ENCODE data around the gene FAM9B.

DNA sequence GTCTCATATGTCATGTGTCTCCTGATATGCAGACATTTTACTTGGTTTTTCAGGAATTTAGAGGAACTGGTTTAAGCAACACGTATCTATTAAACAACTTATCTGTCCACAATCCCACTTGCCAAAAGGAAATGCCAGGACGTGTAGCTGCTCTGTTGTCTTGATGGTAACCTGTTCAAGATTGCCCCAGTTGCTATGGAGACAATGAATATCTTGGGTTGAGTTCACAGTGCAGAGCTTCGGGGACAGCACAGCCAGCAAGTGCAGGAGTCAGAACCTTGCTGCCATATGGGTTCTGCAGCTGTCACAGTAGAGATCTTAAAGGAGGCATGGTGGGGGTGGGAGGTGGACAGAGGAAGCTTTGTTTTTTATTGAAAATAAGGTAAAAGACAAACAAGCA is 28.7 kb upstream of the FAM9B start:
- TF ChIP-seq, protein P1, sequence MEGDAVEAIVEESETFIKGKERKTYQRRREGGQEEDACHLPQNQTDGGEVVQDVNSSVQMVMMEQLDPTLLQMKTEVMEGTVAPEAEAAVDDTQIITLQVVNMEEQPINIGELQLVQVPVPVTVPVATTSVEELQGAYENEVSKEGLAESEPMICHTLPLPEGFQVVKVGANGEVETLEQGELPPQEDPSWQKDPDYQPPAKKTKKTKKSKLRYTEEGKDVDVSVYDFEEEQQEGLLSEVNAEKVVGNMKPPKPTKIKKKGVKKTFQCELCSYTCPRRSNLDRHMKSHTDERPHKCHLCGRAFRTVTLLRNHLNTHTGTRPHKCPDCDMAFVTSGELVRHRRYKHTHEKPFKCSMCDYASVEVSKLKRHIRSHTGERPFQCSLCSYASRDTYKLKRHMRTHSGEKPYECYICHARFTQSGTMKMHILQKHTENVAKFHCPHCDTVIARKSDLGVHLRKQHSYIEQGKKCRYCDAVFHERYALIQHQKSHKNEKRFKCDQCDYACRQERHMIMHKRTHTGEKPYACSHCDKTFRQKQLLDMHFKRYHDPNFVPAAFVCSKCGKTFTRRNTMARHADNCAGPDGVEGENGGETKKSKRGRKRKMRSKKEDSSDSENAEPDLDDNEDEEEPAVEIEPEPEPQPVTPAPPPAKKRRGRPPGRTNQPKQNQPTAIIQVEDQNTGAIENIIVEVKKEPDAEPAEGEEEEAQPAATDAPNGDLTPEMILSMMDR (IDR thresholded peaks at IDR 0.05): no peak
- no peak for TF ChIP-seq TCF7L2 (IDR thresholded peaks at IDR 0.05; ENCODE audit: low read depth, low read length)
- TF ChIP-seq POLR2AphosphoS5 (IDR thresholded peaks at IDR 0.05; ENCODE audit: low read depth, low read length): no peak
- TF ChIP-seq SIN3A (IDR thresholded peaks at IDR 0.05; ENCODE audit: borderline replicate concordance, insufficient read depth, low read depth, low read length): no peak
- TF ChIP-seq, protein P2, sequence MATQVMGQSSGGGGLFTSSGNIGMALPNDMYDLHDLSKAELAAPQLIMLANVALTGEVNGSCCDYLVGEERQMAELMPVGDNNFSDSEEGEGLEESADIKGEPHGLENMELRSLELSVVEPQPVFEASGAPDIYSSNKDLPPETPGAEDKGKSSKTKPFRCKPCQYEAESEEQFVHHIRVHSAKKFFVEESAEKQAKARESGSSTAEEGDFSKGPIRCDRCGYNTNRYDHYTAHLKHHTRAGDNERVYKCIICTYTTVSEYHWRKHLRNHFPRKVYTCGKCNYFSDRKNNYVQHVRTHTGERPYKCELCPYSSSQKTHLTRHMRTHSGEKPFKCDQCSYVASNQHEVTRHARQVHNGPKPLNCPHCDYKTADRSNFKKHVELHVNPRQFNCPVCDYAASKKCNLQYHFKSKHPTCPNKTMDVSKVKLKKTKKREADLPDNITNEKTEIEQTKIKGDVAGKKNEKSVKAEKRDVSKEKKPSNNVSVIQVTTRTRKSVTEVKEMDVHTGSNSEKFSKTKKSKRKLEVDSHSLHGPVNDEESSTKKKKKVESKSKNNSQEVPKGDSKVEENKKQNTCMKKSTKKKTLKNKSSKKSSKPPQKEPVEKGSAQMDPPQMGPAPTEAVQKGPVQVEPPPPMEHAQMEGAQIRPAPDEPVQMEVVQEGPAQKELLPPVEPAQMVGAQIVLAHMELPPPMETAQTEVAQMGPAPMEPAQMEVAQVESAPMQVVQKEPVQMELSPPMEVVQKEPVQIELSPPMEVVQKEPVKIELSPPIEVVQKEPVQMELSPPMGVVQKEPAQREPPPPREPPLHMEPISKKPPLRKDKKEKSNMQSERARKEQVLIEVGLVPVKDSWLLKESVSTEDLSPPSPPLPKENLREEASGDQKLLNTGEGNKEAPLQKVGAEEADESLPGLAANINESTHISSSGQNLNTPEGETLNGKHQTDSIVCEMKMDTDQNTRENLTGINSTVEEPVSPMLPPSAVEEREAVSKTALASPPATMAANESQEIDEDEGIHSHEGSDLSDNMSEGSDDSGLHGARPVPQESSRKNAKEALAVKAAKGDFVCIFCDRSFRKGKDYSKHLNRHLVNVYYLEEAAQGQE (IDR thresholded peaks at IDR 0.05; ENCODE audit: insufficient read depth in 1 of 2, low read depth in 2 of 2, low read length in 1 of 2): no peak

Data from Panc1 (cell line).